Keratinocyte (primary cell): Measurements from ENCODE around the gene LSM4.

ENCODE experiments used
- EZH2 ChIP-seq: IDR thresholded peaks from one replicate; pipeline ENCODE4 v1.6.1; 2012; ENCODE audit warnings: inconsistent platforms, mild to moderate bottlenecking, low read length, moderate library complexity
- TF ChIP-seq, protein P1 (sequence below), 3 experiments: IDR thresholded peaks in 1 of 3; conservative IDR thresholded peaks in 1 of 3; optimal IDR thresholded peaks in 1 of 3; 2 replicates in 2 of 3; 3 replicates in 1 of 3; pipeline versions ENCODE3 to v1.5.1; 2011; ENCODE audit warnings: low read length in 3 of 3, mild to moderate bottlenecking in 3 of 3, moderate library complexity in 2 of 3, control low read depth in 1 of 3, inconsistent platforms in 1 of 3; ENCODE audit not compliant: insufficient read depth in 2 of 3; ENCODE audit errors: extremely low read depth in 1 of 3

DNA sequence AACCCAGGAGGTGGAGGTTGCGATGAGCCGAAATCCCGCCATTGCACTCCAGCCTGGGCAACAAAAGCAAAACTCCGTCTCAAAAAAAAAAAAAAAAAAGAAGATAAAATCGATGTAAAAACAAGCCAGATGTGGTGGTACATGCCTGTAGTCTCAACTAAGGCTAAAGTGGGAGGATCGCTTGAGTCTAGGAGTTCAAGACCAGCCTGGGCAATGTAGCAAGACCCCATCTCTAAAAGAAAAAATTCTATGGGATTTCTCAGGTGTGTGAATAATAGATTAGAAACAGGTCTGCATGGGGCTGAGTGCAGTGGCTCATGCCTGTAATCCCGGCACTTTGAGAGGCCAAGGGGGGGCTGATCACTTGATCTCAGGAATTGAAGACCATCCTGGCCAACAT is 28.7 kb upstream of the LSM4 start:
- TF ChIP-seq, protein P1, sequence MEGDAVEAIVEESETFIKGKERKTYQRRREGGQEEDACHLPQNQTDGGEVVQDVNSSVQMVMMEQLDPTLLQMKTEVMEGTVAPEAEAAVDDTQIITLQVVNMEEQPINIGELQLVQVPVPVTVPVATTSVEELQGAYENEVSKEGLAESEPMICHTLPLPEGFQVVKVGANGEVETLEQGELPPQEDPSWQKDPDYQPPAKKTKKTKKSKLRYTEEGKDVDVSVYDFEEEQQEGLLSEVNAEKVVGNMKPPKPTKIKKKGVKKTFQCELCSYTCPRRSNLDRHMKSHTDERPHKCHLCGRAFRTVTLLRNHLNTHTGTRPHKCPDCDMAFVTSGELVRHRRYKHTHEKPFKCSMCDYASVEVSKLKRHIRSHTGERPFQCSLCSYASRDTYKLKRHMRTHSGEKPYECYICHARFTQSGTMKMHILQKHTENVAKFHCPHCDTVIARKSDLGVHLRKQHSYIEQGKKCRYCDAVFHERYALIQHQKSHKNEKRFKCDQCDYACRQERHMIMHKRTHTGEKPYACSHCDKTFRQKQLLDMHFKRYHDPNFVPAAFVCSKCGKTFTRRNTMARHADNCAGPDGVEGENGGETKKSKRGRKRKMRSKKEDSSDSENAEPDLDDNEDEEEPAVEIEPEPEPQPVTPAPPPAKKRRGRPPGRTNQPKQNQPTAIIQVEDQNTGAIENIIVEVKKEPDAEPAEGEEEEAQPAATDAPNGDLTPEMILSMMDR (optimal IDR thresholded peaks at IDR 0.05 in 1 of 3, IDR thresholded peaks at IDR 0.05 in 1 of 3, conservative IDR thresholded peaks at IDR 0.05 in 1 of 3; ENCODE audit: extremely low read depth in 1 of 3, insufficient read depth in 2 of 3, low read length in 3 of 3) = no peak
- TF ChIP-seq EZH2 = no peak
